DND-41 (cell line): ENCODE data around the gene APCDD1L.

Experiments used
- CTCF ChIP-seq: IDR thresholded peaks from 2 replicates; pipeline ENCODE4 v1.5.1; 2012; ENCODE audit warnings: borderline replicate concordance, low read length, moderate library complexity, mild to moderate bottlenecking; ENCODE audit not compliant: poor library complexity, severe bottlenecking; ENCODE audit errors: extremely low read depth
- EZH2 ChIP-seq: IDR thresholded peaks from 3 replicates; pipeline ENCODE4 v1.6.1; 2012; ENCODE audit warnings: borderline replicate concordance, low read depth, mild to moderate bottlenecking, moderate library complexity, low read length, inconsistent platforms; ENCODE audit not compliant: severe bottlenecking

DNA sequence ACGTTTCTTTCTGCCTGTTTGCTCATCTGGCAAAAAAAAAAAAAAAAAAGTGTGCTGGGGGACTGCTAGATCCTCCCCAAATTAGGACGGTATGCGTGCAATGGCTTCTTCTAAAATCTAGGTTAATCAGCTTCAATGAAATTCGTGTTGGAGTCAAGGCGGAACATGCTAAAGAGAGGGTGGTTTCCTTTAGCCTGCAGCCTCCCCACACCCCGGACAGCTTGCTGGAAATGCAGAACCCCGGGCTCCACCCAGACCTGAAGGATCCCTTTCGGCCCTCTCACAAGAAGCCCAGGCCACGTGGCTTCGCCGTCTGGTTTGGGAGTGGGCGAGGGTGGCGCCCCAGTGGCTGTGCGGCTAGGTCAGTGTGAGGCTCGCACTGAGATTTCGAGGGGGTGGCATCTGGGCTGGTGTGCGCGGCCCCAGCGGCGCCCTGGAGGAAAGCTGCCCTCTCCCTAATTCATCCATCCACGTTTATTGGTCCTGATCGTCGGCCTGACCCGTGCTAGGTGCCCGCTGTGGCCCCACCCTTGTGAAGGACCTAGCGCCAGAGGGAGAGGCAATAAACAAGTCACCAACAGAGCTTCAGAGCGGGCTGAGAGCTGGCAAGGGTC is 49.0 kb downstream of the APCDD1L start:
- TF ChIP-seq CTCF (no peak), EZH2 (no peak)
